Right lung (tissue), 5 donors: ENCODE results near the gene POLR2J. TPM values are rescaled to one million over a fixed set of nuclear protein-coding genes. Genes with fewer than 3 reads are reported as not detected.
A peak's percentile ranks its signal among the peaks of the same experiment; 100 is the strongest.
"Not testable (repeated sequence)": the region's sequence is repeated elsewhere in the genome, so short reads cannot be mapped to it uniquely, and the experiment has no call there.

Source experiments
- DNase-seq, 2 donors: peaks; one replicate each; pipeline ENCODE4 v3.0.0-alpha.2; 2013
- polyA plus RNA-seq, 5 donors: library from polyadenylated mRNA; unstranded; fragments of 120-200 nt; gene quantifications; one replicate each; pipeline versions ENCODE4 v1.2.1 to v1.2.3, GENCODE V29; 2013; ENCODE audit warnings: inconsistent platforms in 1 of 5, low replicate concordance in 1 of 5; ENCODE audit not compliant: insufficient read length in 5 of 5, insufficient read depth in 1 of 5

Gene POLR2J
- polyA plus RNA-seq, 5 donors: 22.2 to 38.5 (median 27.3) TPM

DNA sequence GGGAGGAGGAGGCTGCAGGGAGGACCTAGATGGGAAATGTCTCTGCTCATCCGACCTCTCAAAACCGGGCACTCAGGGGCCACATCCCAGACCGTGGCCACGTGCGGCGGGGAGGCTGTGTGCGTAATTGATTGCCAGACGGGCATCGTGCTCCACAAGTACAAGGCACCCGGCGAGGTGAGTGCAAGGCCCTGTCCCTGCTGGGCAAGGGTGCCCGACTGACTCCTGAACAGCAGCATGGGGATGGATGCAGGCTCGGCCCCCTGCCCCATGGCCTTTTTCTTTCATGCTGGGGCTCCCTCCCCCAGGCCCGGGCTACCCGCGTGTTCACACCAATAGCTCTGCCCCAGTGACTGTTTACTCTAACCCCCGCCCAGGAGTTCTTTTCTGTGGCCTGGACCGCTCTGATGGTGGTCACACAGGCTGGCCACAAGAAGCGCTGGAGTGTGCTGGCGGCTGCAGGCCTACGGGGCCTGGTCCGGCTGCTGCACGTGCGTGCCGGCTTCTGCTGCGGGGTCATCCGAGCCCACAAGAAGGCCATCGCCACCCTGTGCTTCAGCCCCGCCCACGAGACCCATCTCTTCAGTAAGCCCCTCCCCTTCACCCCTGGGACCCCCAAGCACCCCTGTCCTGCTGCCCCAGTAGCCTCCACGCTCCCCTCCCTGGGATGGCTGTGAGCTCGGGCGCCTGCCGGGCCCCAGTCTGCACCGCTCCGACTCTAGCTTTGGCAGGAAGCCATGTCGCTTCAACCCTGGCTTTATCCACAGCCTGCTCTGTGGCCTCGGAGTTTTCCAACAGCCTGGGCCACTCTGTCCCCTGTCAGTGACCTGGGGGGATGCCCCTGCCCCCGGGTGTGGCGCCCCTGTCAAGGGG lies 10.0 kb downstream of the POLR2J start:
- DNase-seq: no peak

DNA sequence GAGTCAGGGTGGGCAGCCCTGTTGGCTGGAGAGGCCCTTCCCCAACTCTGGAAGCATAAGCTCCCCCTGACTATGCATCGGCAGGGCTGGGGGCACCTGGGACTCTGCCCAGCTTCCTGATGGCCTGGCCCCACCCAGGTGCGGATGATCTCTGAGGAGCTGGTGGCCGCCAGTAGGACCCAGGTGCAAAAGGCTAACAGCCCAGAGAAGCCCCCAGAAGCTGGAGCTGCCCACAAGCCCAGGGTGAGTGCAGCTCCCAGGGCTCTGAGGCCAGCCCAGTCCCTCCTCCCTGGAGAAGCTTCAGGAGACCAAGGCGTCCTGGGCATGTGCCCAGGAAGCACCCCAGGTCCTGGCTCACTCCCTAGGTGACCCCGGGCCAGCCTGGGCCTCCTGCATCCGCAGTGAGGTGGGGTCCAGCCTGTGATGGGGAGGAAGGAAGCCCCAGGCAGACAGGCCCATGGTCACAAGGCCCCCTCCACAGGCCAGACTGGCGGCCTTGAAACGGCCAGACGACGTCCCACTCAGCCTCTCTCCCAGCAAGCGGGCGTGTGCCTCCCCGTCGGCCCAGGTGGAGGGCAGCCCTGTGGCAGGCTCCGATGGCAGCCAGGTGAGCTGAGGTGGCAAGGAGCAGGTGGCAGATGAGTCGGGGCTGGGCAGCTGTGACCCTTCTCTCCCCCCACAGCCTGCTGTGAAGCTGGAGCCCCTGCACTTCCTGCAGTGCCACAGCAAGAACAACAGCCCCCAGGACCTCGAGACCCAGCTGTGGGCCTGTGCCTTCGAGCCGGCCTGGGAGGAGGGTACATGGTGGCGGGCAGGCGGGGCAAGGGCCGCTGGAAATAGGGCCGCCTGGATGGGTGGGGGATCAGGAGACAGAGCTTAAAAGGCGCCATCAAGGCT lies 10.9 kb downstream of the POLR2J start:
- no peak for DNase-seq

DNA sequence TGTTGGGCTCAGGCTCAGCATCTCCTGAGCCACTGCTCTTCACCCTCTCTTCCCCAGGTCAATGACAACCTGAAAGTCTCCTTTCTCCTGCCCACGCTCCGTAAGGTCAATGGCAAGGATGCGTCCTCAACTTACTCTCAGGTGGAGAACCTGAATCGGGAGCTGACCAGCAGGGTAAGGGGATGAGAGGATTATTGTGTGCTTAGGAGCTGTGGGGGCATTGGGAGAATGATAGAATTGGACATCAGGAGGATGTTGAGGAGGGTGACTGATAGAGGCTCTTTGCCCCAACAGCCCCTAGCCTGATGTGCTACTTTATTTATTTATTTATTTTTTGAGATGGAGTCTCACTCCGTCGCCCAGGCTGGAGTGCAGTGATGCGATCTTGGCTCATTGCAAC lies 12.6 kb downstream of the POLR2J start:
- DNase-seq: no peak

DNA sequence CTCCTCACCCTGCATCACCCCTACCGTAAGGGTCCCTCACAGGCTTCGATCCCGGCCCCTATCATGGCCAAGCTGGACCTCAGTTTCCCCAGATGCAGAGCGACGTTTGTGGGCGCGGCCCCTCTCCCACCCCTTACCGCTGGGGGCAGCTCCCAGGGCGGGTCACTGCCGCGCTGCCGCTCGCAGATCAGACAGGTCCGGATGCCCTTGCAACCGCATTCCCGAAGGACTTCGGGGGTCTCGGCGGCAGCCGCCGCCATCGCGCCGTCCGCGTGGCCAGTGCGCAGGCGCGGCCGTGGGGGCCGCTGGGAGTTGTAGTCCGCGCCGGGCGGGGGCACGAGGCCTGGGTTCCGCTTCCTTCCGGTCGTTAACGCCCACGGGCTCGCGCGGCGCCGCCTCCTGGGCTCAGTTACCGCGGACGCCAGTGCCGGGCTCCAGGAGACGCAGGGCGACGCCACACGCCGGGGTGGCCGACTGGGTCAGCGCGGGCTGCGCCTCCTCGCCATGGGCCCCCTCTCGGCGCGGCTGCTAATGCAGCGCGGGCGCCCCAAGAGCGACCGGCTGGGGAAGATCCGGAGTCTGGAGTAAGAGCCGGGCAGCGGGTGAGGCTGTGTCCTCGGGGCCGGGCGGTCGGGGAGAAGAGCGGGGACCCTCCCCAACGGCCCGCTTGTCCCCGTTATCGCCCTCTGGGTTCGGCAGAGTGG lies 14.0 kb downstream of the POLR2J start, which contains the start of the genes ALKBH4 and LRWD1:
ALKBH4 (minus strand) TSS at position 287 of the 704 bp plus-strand sequence; CDS start at position 260, 27 bp downstream.
LRWD1 (plus strand) TSS at position 408 of the 704 bp plus-strand sequence; CDS start at position 505, 97 bp downstream.
- DNase-seq: peak; percentile 92

DNA sequence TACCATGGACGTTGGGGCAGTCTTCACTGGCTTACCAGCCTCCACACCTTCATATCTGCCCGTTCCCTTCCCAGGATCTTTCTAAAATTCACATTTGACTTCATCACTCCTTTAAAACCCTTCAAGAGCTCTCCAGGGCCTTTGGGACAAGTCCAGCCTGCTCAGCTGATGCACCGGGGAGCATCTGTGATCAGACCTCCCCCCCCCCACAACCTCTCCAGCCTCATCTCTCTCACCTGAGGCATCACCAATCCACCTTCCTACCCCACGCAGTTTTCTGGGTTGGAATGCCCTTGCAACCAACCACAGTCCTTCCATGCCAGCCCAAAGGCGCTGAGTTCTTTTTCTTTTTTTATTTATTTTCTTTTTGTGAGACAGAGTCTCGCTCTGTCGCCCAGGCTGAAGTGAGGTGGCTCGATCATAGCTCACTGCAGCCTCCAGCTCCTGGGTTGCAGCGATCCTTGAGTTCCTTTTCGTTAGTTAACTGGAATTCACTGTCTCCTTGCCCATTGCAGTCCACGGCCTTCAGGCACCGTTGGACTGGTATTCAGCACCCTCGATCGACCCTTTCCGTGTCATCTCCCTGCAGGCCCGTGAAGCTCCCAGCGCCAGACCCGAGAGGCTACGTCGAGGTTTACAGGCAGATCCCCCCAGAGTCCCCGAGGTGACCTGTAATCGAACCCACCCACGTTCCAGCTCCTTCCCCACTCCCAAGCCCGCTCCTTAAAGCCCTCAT lies 14.7 kb downstream of the POLR2J start:
- no peak for DNase-seq

DNA sequence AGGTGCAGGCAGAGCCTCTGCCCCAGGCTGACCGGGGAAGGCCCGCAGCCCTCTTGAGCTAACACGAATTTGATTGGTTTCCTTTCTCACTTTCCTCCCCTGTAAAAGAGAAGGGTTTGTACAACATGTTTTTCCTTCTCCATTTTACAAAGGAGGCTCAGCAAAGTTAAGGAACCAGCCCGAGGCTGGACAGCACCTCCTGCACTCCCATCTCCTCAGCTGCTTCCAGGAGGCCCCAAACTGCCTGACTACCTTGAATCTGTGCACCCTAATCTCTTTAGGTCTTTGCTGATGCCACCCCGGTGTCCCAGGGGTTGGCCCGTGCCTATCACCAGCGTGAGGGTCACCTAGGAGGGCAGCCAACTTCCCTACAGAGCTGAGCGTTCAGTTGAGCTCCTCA lies 18.3 kb downstream of the POLR2J start:
- no peak for DNase-seq

DNA sequence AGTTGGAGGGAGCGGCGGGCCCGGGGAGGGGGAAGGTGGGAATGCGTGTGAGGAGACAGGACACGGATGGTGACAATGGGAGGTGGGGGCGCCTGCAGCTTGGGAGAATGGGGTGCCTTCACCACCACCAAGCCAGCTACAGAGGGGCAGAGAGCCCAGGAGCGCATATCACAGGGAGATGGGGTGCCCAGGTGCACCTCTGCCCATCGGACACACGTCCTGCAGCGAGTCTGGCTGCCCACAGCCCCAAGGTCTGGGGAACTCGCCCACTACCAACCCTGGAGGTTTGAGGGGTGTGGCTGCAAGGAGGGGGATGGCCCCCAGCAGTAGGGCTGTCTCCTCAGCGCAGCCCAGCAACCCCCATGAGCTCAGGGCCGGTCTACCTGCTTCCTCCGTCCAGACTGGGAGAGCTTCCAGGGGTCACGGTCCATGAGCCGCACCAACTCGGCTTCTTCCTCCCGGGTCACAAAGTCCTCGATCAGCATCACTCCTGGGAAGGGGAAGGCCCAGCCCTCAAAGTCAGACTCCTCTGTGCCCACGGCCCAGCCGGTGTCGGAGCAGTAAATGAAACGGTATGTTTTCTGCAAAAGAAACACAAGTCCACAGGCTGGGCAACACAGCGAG lies 19.4 kb downstream of the POLR2J start:
- no peak for DNase-seq

DNA sequence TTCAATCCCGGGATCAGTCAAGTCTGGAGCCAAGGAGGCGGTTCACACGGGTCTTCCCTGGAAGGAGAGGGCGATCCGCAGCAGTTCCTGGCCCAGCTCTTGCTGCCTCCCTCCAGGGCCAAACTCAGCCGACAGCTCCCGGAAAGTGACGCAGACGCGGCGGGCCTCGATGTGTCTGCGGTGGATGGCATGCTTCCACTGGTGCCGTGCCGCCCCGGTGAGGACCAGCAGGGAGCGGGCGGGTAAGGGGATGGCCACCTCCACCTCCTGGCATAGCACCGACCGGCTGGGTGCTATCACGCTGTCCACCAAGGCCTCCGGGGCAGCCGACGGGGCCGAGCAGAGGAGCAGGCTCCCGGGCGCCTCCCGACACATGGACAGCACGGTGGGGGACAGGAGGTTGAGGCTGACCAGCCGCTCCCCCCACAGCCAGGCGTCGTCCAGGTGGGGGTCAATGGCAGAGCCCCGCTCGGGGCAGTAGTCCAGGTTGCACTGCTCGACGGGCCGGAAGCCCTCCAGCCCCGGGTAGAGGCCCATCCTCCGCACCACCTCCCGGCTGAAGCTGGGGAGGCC lies 21.3 kb downstream of the POLR2J start:
- DNase-seq: no peak

DNA sequence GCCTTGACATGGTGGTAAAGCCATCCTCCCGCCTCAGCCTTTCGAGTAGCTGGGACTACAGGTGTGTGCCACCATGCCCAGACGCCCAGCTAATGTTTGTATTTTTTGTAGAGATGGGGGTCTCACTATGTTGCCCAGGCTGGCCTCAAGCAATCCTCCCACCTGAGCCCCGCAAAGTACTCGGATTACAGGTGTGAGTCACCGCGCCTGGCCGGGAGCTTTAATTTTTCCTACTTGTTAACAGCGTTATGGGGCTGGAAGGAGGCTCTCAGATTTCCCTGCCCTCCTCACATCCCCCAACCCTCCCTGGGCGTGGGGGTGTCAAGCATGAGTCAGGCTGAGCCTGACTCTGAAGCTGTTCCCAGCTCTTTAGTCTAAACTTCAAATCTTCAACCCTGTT lies 22.4 kb downstream of the POLR2J start:
- DNase-seq: no peak

DNA sequence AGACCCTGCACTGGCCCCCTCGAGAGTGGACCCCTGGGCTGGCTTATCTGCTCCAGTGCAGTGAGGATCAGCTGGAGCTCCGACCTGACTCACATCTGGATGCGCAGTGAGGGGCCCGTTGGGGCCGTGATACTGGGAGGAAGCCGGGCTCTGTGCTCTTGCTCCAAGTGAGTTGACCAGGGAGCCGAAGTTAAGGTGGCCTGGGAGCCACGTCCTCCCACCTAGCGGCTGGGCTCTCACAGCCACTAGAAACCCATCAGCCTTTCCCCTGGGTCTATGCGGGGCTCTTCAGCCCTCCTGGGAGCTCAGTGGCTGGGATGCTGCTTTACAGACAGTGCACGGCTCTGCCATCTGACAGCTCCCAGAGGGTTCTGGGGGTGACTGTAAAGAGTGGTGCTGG lies 23.1 kb downstream of the POLR2J start:
- DNase-seq: no peak

DNA sequence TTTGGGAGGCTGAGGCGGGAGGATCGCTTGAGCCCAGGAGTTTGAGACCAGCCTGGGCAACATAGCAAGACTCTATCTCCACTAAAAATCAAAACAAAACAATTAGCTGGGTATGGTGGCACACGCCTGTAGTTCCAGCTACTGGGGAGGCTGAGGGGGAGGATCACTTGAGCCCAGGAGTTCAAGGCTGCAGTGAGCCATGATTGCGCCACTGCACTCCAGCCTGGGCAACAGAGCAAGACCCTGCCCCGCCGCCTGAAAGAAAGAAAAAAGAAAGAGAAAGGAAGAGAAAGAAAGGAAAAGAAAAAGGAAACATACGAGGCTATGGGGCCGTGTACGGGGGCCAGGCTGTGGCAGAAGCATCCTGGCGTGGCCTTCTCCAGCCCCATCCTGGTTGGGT lies 23.8 kb downstream of the POLR2J start:
- DNase-seq: not testable (repeated sequence)

DNA sequence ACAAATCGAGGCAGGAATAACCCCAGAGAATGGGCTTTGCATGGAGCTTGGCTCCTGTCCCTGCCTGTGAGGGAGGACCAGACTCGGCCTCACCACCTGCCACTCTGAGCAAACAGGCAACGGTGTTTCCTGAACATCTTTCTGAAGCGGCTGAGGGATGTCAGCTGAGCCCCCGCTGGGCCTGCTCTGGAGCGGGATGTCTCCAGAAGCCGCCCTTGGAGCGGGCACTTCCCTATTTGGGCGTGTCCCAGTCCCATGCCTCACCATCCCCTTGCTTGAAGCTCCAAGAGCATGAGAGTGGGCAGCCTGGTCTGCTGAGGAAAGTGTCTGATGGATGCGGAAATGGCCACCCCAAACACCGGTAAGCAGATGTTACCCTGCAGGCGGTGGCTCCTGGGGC lies 24.3 kb downstream of the POLR2J start:
- no peak for DNase-seq

DNA sequence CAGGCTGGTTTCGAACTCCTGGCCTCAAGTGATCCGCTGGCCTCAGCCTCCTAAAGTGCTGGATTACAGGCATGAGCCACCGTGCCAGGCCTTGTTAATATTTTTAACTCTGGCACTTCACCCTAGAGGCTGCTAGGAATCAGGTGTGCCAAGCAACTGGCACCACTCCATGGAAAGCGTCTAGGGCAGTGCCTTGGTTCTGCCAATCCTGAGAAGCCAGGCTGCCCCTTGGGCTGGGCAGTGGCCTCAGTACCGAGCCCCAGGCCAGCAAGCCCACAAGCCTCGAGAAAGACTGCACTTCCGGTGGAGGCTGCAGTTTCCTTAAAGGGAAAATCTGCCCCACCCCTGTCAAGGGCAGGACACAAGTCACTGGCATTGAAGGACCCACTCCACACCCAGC lies 25.4 kb downstream of the POLR2J start:
- DNase-seq: no peak

DNA sequence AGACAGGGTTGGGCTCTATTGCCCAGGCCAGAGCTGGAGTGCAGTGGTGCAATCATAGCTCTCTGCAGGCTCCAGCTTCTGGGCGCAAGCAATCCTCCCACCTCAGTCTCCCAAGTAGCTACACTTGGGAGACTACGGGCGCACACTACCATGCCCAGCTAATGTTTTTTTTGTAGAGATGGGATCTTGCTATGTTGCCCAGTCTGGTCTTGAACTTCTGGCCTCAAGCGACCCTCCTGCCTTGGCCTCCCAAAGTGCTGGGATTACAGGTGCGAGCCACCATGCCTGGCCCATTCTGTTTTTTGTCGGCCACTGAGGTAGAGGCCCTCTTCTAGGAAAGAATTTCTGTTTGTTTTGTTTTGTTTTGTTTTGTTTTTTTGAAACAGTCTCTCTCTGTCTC lies 26.3 kb downstream of the POLR2J start:
- no peak for DNase-seq

DNA sequence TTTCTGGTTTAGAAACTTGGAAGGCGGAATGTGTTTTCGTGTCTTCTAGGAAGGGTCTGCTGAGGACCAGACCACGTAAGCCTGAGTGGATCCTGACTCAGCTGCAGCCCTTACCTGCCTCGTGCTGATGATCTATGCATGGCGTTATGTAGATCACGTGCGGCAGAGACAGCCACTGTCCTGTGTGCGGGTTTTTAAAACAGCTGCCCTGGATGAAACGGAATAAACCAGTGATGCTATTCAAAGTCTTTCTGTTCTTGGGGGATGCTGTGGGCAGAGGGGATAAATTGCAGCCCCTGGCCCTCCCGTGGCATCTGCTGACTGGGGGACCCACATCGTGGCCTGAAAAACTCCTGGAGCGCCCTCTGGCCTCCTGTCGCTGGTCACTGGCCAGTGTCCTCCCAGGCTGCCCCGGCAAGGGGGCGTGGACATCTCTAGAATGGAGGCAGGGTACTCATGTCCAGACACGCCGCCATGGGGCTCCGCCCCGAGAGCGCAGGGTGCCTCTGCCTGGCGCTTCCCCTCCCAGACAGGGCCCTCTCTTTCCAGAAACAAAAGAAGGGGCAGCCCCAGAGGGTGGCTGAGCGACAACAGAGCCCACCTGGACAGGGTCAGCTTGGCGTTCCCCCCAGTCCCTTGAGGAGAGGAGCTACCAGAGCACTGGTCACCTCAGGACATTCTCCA lies 27.2 kb downstream of the POLR2J start:
- no peak for DNase-seq

DNA sequence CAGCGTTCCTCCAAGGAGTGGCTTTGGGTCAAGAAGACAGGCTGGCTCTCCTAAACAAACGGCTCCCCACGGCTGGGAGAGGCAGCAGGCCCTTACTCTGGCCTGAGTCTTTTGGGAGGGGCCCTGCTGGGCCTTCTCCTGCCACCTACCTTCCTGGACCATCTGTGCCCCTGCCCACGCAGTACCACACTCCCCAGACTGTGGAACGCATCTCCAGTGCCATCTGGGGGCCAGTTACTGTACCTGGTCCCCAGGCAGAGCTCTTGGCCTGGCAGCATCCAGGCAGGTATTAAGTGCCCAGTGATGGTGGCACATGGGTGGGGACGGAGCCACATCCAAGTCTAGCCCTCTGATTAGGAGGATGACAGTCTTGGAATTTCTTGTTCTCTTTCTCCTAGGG lies 28.5 kb downstream of the POLR2J start:
- DNase-seq: no peak

DNA sequence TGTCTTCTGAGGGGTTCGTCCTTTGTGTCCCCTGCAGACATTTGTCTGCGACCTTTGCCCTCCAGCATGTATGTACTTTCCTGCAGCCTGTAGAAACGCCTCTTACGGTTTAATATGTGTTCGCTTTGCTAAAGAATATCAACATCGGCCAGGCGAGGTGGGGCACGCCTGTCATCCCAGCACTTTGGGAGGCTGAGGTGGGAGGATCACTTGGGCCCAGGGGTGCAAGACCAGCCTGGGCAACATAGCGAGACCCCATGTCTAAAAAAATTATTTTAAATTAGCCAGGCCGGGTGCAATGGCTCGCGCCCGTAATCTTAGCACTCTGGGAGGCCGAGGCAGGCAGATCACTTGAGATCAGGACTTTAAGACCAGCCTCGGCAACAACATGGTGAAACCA lies 29.6 kb downstream of the POLR2J start:
- no peak for DNase-seq

DNA sequence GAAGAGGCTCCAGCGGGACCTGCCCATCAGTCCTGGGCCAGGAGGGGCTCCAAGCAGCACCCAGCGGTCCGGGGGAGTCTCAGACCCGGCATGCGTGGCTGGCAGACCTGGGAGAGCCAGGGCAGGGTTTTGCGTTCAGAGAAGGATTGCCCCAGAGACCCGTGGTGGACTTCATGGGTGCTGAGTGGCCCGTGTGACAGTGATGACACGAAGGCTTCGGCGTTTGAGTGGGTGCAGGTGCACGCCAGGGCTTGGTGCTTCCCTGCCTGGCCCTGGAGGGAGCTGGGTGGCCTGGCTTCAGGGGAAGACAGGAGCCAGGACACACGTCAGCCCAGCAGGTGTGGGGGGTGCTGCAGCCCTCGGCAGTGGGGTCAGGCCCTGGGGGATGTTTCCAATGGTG lies 31.4 kb downstream of the POLR2J start:
- DNase-seq: no peak

DNA sequence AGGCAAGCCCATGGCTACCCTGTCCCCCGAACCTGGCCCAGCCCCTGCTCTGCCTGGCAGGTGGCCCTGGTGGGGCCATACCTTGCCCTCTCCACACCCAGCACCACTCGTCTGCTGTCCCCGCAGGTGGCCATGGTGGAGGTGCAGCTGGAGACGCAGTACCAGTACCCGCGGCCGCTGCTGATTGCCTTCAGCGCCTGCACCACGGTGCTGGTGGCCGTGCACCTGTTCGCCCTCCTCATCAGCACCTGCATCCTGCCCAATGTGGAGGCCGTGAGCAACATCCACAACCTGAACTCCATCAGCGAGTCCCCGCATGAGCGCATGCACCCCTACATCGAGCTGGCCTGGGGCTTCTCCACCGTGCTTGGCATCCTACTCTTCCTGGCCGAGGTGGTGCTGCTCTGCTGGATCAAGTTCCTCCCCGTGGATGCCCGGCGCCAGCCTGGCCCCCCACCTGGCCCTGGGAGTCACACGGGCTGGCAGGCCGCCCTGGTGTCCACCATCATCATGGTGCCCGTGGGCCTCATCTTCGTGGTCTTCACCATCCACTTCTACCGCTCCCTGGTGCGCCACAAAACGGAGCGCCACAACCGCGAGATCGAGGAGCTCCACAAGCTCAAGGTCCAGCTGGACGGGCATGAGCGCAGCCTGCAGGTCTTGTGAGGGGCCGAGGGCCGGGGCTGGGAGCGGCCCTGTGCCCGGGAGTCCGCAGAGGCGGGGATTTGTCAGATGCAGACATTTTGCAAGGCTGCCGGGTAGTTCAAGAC lies 32.1 kb downstream of the POLR2J start:
- DNase-seq: no peak
